ENCODE data around the gene ZNF593OS. TPM values are rescaled to one million over a fixed set of nuclear protein-coding genes. Genes with fewer than 3 reads are reported as not detected.

ZNF593OS gene
- total RNA-seq, 4 donors from 2014 or later = not detected

- no peaks in the 10 kb centered on the region for H3K9me3 ChIP-seq
- H3K27ac ChIP-seq = peak within 1 kb of the TSS; percentile 63 to 85
- H3K4me3 ChIP-seq = peak within 1 kb of the TSS; percentile 64 to 79
- intact Hi-C loops (cut with DNase I; ENCODE audit: low total_unique reads) = no loop called here
- peaks cover 0 to 12% of the 10 kb centered on the region in 2 donors for H3K4me1 ChIP-seq
- no peaks in the 10 kb centered on the region for H3K36me3 ChIP-seq
- TF ChIP-seq POLR2A (IDR thresholded peaks at IDR 0.05) (no peak), CTCF (IDR thresholded peaks at IDR 0.05) (no peak)
- no peaks in the 10 kb centered on the region for H3K27me3 ChIP-seq
- no peak for DNase-seq
Observed at GRCh38 chr1:26168410-26169197, 3.0 kb downstream of the ZNF593OS start, which contains the start of gene C1orf232. C1orf232 (minus strand) TSS chr1:26168963; CDS start chr1:26168499, 464 bp downstream.

GRCh38 chr1:26166719-26167281 lies 4.8 kb downstream of the ZNF593OS start:
- no peak overlapping the region for H3K27ac ChIP-seq
- no peaks in the 10 kb centered on the region for H3K9me3 ChIP-seq
- intact Hi-C loops (cut with DNase I; ENCODE audit: low total_unique reads) = no loop called here
- no peak for DNase-seq
- no peak overlapping the region for H3K4me3 ChIP-seq
- peaks cover 0 to 12% of the 10 kb centered on the region in 2 donors for H3K4me1 ChIP-seq
- TF ChIP-seq CTCF (IDR thresholded peaks at IDR 0.05) = no peak
- TF ChIP-seq POLR2A (IDR thresholded peaks at IDR 0.05) = no peak
- no peaks in the 10 kb centered on the region for H3K36me3 ChIP-seq
- H3K27me3 ChIP-seq = no peaks in the 10 kb centered on the region

- intact Hi-C loops (cut with DNase I; ENCODE audit: low total_unique reads) = loop anchor here (5.0 kb wide), 1 partner anchor 128 kb away; no protein-coding TSS in a partner anchor
- no peaks in the 10 kb centered on the region for H3K9me3 ChIP-seq
- H3K27me3 ChIP-seq = no peaks in the 10 kb centered on the region
- TF ChIP-seq POLR2A (IDR thresholded peaks at IDR 0.05) (no peak), CTCF (IDR thresholded peaks at IDR 0.05) (no peak)
- no peak for DNase-seq
- no peaks in the 10 kb centered on the region for H3K36me3 ChIP-seq
- peaks cover 0 to 7% of the 10 kb centered on the region in 2 donors for H3K4me1 ChIP-seq
- no peak overlapping the region for H3K4me3 ChIP-seq
- H3K27ac ChIP-seq = peak overlapping the region in 1 of 2 donors; percentile 77
Observed at GRCh38 chr1:26164861-26165842, 6.5 kb downstream of the ZNF593OS start.

- Histone ChIP-seq H3K27me3 (no peaks in the 10 kb centered on the region), H3K36me3 (no peaks in the 10 kb centered on the region), H3K4me1 (peaks cover 0 to 7% of the 10 kb centered on the region in 2 donors), H3K27ac (peak overlapping the region; percentile 60 to 77), H3K9me3 (no peaks in the 10 kb centered on the region), H3K4me3 (peak overlapping the region; percentile 20 to 34)
- TF ChIP-seq POLR2A (IDR thresholded peaks at IDR 0.05) (peak in 1 of 2 donors; percentile 20), CTCF (IDR thresholded peaks at IDR 0.05) (peak; percentile 30 to 82 (median 74))
- intact Hi-C loops (cut with DNase I; ENCODE audit: low total_unique reads) = loop anchor here (5.0 kb wide), 1 partner anchor 127 kb away; no protein-coding TSS in a partner anchor
- peak in 1 of 2 donors; percentile 37 for DNase-seq
Observed at GRCh38 chr1:26164036-26164860, 7.4 kb downstream of the ZNF593OS start.

Data from uterus (tissue), 4 donors.